ENCODE data around the gene EFNA1. TPM values are rescaled to one million over a fixed set of nuclear protein-coding genes. Genes with fewer than 3 reads are reported as not detected.
A peak's percentile ranks its signal among the peaks of the same experiment; 100 is the strongest.

EFNA1 gene
- total RNA-seq, 2 donors from 2014 or later, result 33.3 to 39.1 TPM

DNA sequence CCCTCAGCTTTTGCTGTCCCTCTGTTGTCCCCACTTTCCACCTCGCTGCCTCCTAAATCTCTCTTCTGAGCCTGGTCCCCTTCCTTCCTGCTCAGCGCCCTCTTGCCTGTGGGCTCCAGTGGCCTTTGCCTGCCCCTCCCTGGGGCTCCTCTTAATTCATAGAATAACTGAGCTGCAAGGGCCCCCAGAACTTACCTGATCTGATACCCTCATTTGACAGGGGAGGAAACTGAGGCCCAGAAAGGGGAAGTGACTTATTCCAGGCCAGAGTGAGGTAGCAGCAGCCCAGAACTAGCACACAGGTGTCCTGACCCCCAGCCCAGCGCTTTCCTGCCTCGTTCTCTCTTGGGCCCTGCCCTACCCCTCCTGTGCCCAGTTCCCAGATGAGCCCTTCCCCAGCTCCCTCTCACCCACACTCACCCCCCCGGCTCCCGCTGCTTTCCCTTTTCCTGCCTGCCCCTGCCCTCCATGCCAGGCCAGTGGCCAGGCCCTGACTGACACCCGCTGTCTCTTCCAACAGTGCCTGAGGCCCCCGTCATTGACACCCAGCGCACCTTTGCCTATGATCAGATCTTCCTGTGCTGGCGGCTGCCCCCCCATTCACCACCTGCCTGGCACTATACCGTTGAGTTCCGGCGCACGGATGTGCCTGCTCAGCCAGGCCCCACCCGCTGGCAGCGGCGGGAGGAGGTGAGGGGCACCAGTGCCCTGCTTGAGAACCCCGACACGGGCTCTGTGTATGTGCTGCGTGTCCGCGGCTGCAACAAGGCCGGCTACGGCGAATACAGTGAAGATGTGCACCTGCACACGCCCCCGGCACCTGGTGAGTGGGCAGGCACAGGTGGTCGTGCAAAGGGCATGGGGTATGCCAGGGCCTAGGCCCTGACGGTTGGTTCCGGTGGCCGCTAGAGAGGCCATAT lies 51.7 kb downstream of the EFNA1 start:
- DNase-seq (no peak), ATAC-seq (no peak)
- intact Hi-C loops (cut with DNase I), result no loop called here

DNA sequence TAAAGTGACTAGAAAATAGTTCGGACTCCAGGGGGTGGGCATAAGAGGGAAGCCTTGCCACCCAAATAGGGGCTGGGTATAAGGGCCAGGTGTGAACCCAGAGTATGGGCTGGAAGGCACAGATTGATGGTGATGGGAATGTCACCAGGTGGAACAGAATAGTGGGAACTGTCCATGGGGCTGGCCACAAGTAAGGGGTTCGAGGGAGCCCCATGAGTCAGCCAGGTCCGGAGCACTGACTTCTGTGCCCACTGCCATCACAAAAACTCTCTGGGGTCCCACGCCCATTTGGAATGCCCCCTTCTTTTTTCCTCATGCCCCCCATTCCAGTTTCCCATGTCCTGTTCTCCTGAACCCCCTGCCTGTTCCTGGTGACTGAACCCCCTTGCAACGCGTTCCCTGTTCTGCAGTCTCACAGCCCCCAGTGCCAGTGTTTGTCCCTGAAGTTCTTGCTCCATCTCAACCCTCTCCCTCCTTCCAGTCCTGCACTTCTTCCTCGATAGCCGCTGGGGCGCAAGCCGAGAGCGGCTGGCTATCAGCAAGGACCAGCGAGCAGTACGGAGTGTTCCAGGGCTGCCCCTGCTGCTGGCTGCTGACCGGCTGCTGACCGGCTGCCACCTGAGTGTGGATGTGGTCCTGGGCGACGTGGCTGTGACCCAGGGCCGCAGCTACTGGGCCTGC lies 53.8 kb downstream of the EFNA1 start:
- peak; percentile 16 for DNase-seq
- no peak for ATAC-seq

DNA sequence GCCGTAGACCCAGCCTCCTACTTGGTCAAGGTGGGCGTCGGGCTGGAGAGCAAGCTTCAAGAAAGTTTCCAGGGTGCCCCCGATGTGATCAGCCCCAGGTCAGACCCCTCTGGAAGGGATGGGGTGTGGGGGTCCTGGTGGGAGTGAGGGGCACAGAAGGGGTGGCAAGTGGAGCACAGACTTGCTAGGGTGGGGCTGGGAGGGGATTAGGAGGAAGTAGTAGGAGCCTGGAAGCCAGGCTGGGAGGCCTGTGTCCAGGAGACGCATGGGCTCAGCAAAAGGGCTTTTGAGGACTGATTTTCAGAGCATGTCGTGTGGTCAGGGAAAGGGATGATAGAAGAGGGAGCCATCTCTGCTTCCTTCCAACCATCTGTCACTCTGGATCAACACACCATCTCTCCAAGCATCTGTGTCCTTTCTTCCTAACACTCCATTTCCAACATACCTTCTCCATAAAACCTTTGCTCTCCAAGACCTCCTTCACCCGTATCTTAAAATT lies 54.4 kb downstream of the EFNA1 start:
- no peak for ATAC-seq
- intact Hi-C loops (cut with DNase I), result no loop called here
- no peak for DNase-seq

More for the DNA sequence above, 53.8 kb downstream of the EFNA1 start:
- intact Hi-C loops (cut with DNase I), result no loop called here

DNA sequence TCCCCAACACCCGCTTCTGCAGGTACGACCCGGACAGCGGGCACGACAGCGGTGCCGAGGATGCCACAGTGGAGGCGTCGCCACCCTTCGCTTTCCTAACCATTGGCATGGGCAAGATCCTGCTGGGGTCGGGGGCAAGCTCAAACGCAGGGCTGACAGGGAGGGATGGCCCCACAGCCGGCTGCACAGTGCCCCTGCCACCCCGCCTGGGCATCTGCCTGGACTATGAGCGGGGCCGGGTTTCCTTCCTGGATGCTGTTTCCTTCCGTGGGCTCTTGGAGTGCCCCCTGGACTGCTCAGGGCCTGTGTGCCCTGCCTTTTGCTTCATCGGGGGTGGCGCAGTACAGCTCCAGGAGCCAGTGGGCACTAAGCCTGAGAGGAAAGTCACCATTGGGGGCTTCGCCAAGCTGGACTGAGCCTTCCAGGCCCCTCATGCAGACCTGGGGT lies 56.1 kb downstream of the EFNA1 start:
- intact Hi-C loops (cut with DNase I), result no loop called here
- DNase-seq (peak; percentile 16), ATAC-seq (no peak)

DNA sequence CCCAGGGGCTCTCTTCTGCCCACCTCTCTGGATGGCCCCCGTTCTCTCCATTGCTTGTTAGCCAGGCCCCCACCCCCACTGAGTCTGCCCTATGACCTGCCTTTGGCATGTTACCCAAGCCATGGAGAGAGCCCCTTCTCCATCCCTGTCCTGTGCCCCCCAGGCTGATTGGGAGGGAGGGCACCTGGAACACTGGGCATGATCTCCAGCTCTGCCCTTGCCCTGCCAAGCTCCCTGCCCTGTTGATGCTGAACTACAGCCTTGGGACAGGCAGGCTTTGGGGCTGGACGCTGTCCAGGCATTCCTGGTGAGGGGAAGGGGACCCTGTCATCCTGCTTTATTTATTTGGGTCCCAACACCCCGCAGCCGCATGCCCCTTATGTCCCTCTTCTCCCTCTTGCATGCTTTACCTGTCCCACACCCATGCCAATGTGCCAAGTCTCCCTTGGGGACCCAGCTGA lies 56.7 kb downstream of the EFNA1 start:
- DNase-seq, result peak; percentile 15
- ATAC-seq, result no peak
- intact Hi-C loops (cut with DNase I), result no loop called here

Other genes starting within 250 kb of the EFNA1 start
- gene PMVK, start 191.2 kb upstream of the EFNA1 start, total RNA-seq, result 10 to 100 TPM; 55.9 to 63.7 TPM
- gene PBXIP1, start 171.8 kb upstream of the EFNA1 start, total RNA-seq, result 10 to 100 TPM; 58.8 to 69.7 TPM
- gene PYGO2, start 166.1 kb upstream of the EFNA1 start, total RNA-seq, result 10 to 100 TPM; 15.3 to 15.8 TPM
- 100 to 1,000 TPM in 1 of 2 donors, 10 to 100 TPM in 1; 88.7 to 102 TPM for gene SHC1, start 157.1 kb upstream of the EFNA1 start, total RNA-seq
- gene CKS1B, start 153.2 kb upstream of the EFNA1 start, total RNA-seq, result 10 to 100 TPM; 26.9 to 33.8 TPM
- 10 to 100 TPM; 25.9 to 30.8 TPM for gene FLAD1, start 144.5 kb upstream of the EFNA1 start, total RNA-seq
- gene LENEP, start 134.3 kb upstream of the EFNA1 start, total RNA-seq, result not detected
- gene ZBTB7B, start 125.1 kb upstream of the EFNA1 start, total RNA-seq, result 10 to 100 TPM; 49.6 to 52.6 TPM
- gene DCST2, start 94.1 kb upstream of the EFNA1 start, total RNA-seq, result under 1 TPM in 1 of 2 donors, not detected in 1; 0.59 TPM
- gene DCST1, start 94.1 kb upstream of the EFNA1 start, total RNA-seq, result not detected
- gene ADAM15, start 76.6 kb upstream of the EFNA1 start, total RNA-seq, result 100 to 1,000 TPM; 108 to 142 TPM
- 1 to 10 TPM; 2.5 to 2.7 TPM for gene EFNA4, start 64.1 kb upstream of the EFNA1 start, total RNA-seq
- gene EFNA3, start 49.0 kb upstream of the EFNA1 start, total RNA-seq, result 1 to 10 TPM; 1.1 to 1.4 TPM
- gene SLC50A1, start 8.0 kb downstream of the EFNA1 start, total RNA-seq, result 10 to 100 TPM; 12.2 to 13.0 TPM
- gene DPM3, start 12.7 kb downstream of the EFNA1 start, total RNA-seq, result 10 to 100 TPM; 65.8 to 78.6 TPM
- 100 to 1,000 TPM; 143 to 156 TPM for gene KRTCAP2, start 45.4 kb downstream of the EFNA1 start, total RNA-seq
- gene TRIM46, start 46.0 kb downstream of the EFNA1 start, total RNA-seq, result under 1 TPM; 0.15 to 0.21 TPM
- 10 to 100 TPM; 17.9 to 18.6 TPM for gene THBS3, start 80.0 kb downstream of the EFNA1 start, total RNA-seq
- gene MTX1, start 80.8 kb downstream of the EFNA1 start, total RNA-seq, result 10 to 100 TPM; 19.7 to 25.5 TPM
- 10 to 100 TPM; 16.1 to 18.7 TPM for gene ENTREP3, start 127.6 kb downstream of the EFNA1 start, total RNA-seq
- 10 to 100 TPM; 53.6 to 66.4 TPM for gene SCAMP3, start 134.5 kb downstream of the EFNA1 start, total RNA-seq
- 10 to 100 TPM; 19.7 to 23.8 TPM for gene CLK2, start 145.6 kb downstream of the EFNA1 start, total RNA-seq
- 1 to 10 TPM in 1 of 2 donors, under 1 TPM in 1; 0.76 to 1.6 TPM for gene HCN3, start 149.6 kb downstream of the EFNA1 start, total RNA-seq
- gene PKLR, start 173.6 kb downstream of the EFNA1 start, total RNA-seq, result not detected
- 100 to 1,000 TPM in 1 of 2 donors, 10 to 100 TPM in 1; 92.9 to 128 TPM for gene FDPS, start 181.0 kb downstream of the EFNA1 start, total RNA-seq
- gene RUSC1, start 193.0 kb downstream of the EFNA1 start, total RNA-seq, result 10 to 100 TPM; 18.7 to 25.3 TPM